Stimulated activated CD8-positive, alpha-beta memory T cell treated with anti-CD3 and anti-CD28 coated beads, Interleukin-7, amount 100 ng/mL, for 1 hour (primary cell): ENCODE measurements around the gene KCTD5.
"Not testable (repeated sequence)": the region's sequence is repeated elsewhere in the genome, so short reads cannot be mapped to it uniquely, and the experiment has no call there.

ENCODE experiments used
- DNase-seq, 2 donors: peaks; one replicate each; pipeline ENCODE4 v3.0.0-alpha.2; 2020; ENCODE audit warnings: low read depth in 2 of 2

The KCTD5 gene

GRCh38 chr16:2671741-2672140, 10.6 kb upstream of the KCTD5 start:
- DNase-seq = no peak

GRCh38 chr16:2673066-2673999, 9.0 kb upstream of the KCTD5 start:
- DNase-seq = peak; percentile 86 to 88

- DNase-seq = no peak
Observed at GRCh38 chr16:2675021-2675420, 7.3 kb upstream of the KCTD5 start.

GRCh38 chr16:2675714-2676113, 6.6 kb upstream of the KCTD5 start:
- DNase-seq = no peak

GRCh38 chr16:2676937-2677336, 5.4 kb upstream of the KCTD5 start:
- DNase-seq = not testable (repeated sequence)

GRCh38 chr16:2678206-2678965, 3.9 kb upstream of the KCTD5 start:
- DNase-seq = not testable (repeated sequence)

GRCh38 chr16:2679902-2680301, 2.4 kb upstream of the KCTD5 start:
- not testable (repeated sequence) for DNase-seq

- not testable (repeated sequence) for DNase-seq
Observed at GRCh38 chr16:2680360-2680759, 2.0 kb upstream of the KCTD5 start.

- not testable (repeated sequence) for DNase-seq
Observed at GRCh38 chr16:2683041-2683440, 718 bp downstream of the KCTD5 start.

- not testable (repeated sequence) for DNase-seq
Observed at GRCh38 chr16:2686075-2686474, 3.8 kb downstream of the KCTD5 start.

GRCh38 chr16:2686912-2687507, 4.7 kb downstream of the KCTD5 start:
- no peak for DNase-seq

GRCh38 chr16:2687531-2688308, 5.4 kb downstream of the KCTD5 start:
- no peak for DNase-seq

- DNase-seq = not testable (repeated sequence)
Observed at GRCh38 chr16:2689422-2689821, 7.1 kb downstream of the KCTD5 start.

- no peak for DNase-seq
Observed at GRCh38 chr16:2689968-2690801, 7.9 kb downstream of the KCTD5 start.

GRCh38 chr16:2690852-2691251, 8.5 kb downstream of the KCTD5 start:
- DNase-seq = no peak

- DNase-seq = no peak
Observed at GRCh38 chr16:2691491-2692248, 9.3 kb downstream of the KCTD5 start.

- no peak for DNase-seq
Observed at GRCh38 chr16:2692251-2692947, 10.1 kb downstream of the KCTD5 start.

GRCh38 chr16:2692948-2693651, 10.8 kb downstream of the KCTD5 start:
- DNase-seq = no peak
